NCI-H526 (cell line): ENCODE data around the gene SELENOK.

Experiments used
- DNase-seq, 2 experiments: peaks; one replicate each; lab custom pipeline; 2025; lab: John Stamatoyannopoulos, UW

The SELENOK gene

GRCh38 chr3:53842436-53843194 is 49.0 kb downstream of the SELENOK start:
- peak; percentile 98 for DNase-seq

GRCh38 chr3:53841296-53841695 is 50.4 kb downstream of the SELENOK start:
- DNase-seq: peak in 1 of 2 experiments; percentile 20

- no peak for DNase-seq
Observed at GRCh38 chr3:53837331-53837730, 54.3 kb downstream of the SELENOK start.

GRCh38 chr3:53836084-53836872 is 55.4 kb downstream of the SELENOK start:
- no peak for DNase-seq

GRCh38 chr3:53835257-53835656 is 56.4 kb downstream of the SELENOK start:
- DNase-seq: no peak

- DNase-seq: no peak
Observed at GRCh38 chr3:53834429-53835095, 57.1 kb downstream of the SELENOK start.
